ENCODE data around the gene PAK1.
"Not testable (repeated sequence)": the region's sequence is repeated elsewhere in the genome, so short reads cannot be mapped to it uniquely, and the experiment has no call there.

Gene PAK1

GRCh38 chr11:77473801-77474683, at the start of gene PAK1:
Gene PAK1, minus strand, starts transcription at chr11:77474094. Its CDS starts 81,574 bp downstream, at chr11:77392520.
- peak; percentile 61 for DNase-seq

- no peak for DNase-seq
Observed at GRCh38 chr11:77522215-77522614, 48.3 kb upstream of the PAK1 start.

GRCh38 chr11:77519847-77520246, 46.0 kb upstream of the PAK1 start:
- no peak for DNase-seq

- DNase-seq, result no peak
Observed at GRCh38 chr11:77518471-77518870, 44.6 kb upstream of the PAK1 start.

- DNase-seq, result no peak
Observed at GRCh38 chr11:77517753-77518152, 43.9 kb upstream of the PAK1 start.

GRCh38 chr11:77517226-77517625, 43.3 kb upstream of the PAK1 start:
- DNase-seq, result no peak

- no peak for DNase-seq
Observed at GRCh38 chr11:77515483-77515882, 41.6 kb upstream of the PAK1 start.

- DNase-seq, result no peak
Observed at GRCh38 chr11:77515063-77515462, 41.2 kb upstream of the PAK1 start.

GRCh38 chr11:77512092-77512491, 38.2 kb upstream of the PAK1 start:
- DNase-seq, result no peak

- no peak for DNase-seq
Observed at GRCh38 chr11:77510851-77511250, 37.0 kb upstream of the PAK1 start.

GRCh38 chr11:77510095-77510494, 36.2 kb upstream of the PAK1 start:
- no peak for DNase-seq

- no peak for DNase-seq
Observed at GRCh38 chr11:77508019-77508418, 34.1 kb upstream of the PAK1 start.

- DNase-seq, result no peak
Observed at GRCh38 chr11:77506857-77507256, 33.0 kb upstream of the PAK1 start.

- no peak for DNase-seq
Observed at GRCh38 chr11:77505956-77506355, 32.1 kb upstream of the PAK1 start.

GRCh38 chr11:77503006-77503405, 29.1 kb upstream of the PAK1 start:
- DNase-seq, result no peak

GRCh38 chr11:77502346-77502905, 28.5 kb upstream of the PAK1 start:
- no peak for DNase-seq

- no peak for DNase-seq
Observed at GRCh38 chr11:77501758-77502157, 27.9 kb upstream of the PAK1 start.

- no peak for DNase-seq
Observed at GRCh38 chr11:77497368-77497767, 23.5 kb upstream of the PAK1 start.

GRCh38 chr11:77495526-77495925, 21.6 kb upstream of the PAK1 start:
- no peak for DNase-seq

GRCh38 chr11:77490035-77490434, 16.1 kb upstream of the PAK1 start:
- not testable (repeated sequence) for DNase-seq

- no peak for DNase-seq
Observed at GRCh38 chr11:77487790-77488189, 13.9 kb upstream of the PAK1 start.

- no peak for DNase-seq
Observed at GRCh38 chr11:77479746-77480352, 6.0 kb upstream of the PAK1 start.

GRCh38 chr11:77475206-77475605, 1.3 kb upstream of the PAK1 start:
- DNase-seq, result no peak

GRCh38 chr11:77474684-77475060, 778 bp upstream of the PAK1 start:
- no peak for DNase-seq

Measured in midbrain (tissue), 1 donor.